ENCODE measurements around the gene ASPG. TPM values are rescaled to one million over a fixed set of nuclear protein-coding genes. Genes with fewer than 3 reads are reported as not detected.

Gene ASPG
- polyA plus RNA-seq, 1 donor (not counting 4 experiments of a cell fraction or from before 2014, with no cell fraction given), result 0.10 TPM

DNA sequence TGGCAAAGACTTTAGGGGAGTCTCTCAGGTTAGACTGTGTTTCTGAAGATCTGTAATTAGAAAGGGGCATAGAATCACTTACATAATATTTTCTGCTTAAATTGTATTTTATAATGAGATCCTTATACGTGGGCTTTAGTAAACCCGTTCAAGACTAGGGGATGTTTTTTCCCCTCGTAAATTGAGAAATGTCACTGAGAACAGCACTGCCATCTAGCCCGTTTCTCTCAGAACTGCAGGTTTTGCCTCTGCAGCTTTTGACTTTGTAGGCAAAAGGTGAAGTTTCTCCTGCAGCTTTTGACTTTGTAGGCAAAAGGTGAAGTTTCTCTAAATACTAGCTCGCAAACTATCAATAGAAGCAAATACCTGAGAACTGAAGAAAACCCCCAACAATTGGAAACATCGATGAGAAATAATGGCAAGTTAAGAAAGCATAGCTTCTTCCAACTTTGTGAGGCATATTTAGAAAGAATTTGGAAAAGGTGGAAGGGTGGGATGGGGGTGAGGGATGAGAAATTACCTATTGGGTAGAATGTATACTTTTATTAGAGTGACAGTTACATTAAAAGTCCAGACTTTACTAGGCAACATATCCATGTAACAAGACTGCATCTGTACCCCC, 9.9 kb upstream of the ASPG start:
- Histone ChIP-seq H4K20me1 (ENCODE audit: control insufficient read depth, extremely low read depth, insufficient read depth, low read length) (no peaks in the 10 kb centered on the region), H3K4me1 (ENCODE audit: control insufficient read depth, extremely low read depth, insufficient read depth, low read length) (no peaks in the 10 kb centered on the region), H3K36me3 (ENCODE audit: control insufficient read depth in 2 of 2, extremely low read depth in 1 of 2, insufficient read depth in 2 of 2, low read length in 2 of 2) (no peaks in the 10 kb centered on the region), H2AFZ (ENCODE audit: control insufficient read depth, low read length) (no peak overlapping the region), H3K4me2 (ENCODE audit: control insufficient read depth, extremely low read depth, insufficient read depth, low read depth, low read length) (no peak overlapping the region), H3K9me3 (ENCODE audit: control insufficient read depth, low read depth, low read length) (no peaks in the 10 kb centered on the region), H3K9me1 (ENCODE audit: control insufficient read depth, extremely low read depth, insufficient read depth, low read length) (no peaks in the 10 kb centered on the region), H3K79me2 (ENCODE audit: control insufficient read depth, insufficient read depth, low read length) (no peaks in the 10 kb centered on the region), H3K27ac (ENCODE audit: control insufficient read depth, insufficient read depth, low read length) (no peak overlapping the region), H3K27me3 (ENCODE audit: control insufficient read depth, extremely low read depth, insufficient read depth, low read length) (peaks cover 3% of the 10 kb centered on the region), H3K9ac (ENCODE audit: control insufficient read depth, extremely low read depth, insufficient read depth, low read length) (no peak overlapping the region), H3K4me3 (ENCODE audit: control insufficient read depth in 2 of 3, extremely low read depth in 1 of 3, insufficient read depth in 2 of 3, low read depth in 1 of 3, low read length in 3 of 3) (no peak overlapping the region)
- TF ChIP-seq CTCF (optimal IDR thresholded peaks at IDR 0.05 in 1 of 3, IDR thresholded peaks at IDR 0.05 in 1 of 3, conservative IDR thresholded peaks at IDR 0.05 in 1 of 3; ENCODE audit: extremely low read depth in 1 of 3, insufficient read depth in 2 of 3, low read length in 3 of 3), result peak; percentile 30 to 42 (median 41)
- no peak for TF ChIP-seq EZH2 (IDR thresholded peaks at IDR 0.05; ENCODE audit: low read length)
- dilution Hi-C loops (cut with MboI; ENCODE audit: extremely low pct_ligation_motif_present, low sequenced_read_pairs), result no loop called here
- DNase-seq (ENCODE audit: low read depth, low spot score), result no peak
- peak; percentile 9 for FAIRE-seq

- H3K79me2 ChIP-seq (ENCODE audit: control insufficient read depth, insufficient read depth, low read length), result no peaks in the 10 kb centered on the region
- H3K9ac ChIP-seq (ENCODE audit: control insufficient read depth, extremely low read depth, insufficient read depth, low read length), result no peak overlapping the region
- H4K20me1 ChIP-seq (ENCODE audit: control insufficient read depth, extremely low read depth, insufficient read depth, low read length), result no peaks in the 10 kb centered on the region
- H3K4me1 ChIP-seq (ENCODE audit: control insufficient read depth, extremely low read depth, insufficient read depth, low read length), result no peaks in the 10 kb centered on the region
- dilution Hi-C loops (cut with MboI; ENCODE audit: extremely low pct_ligation_motif_present, low sequenced_read_pairs), result no loop called here
- DNase-seq (ENCODE audit: low read depth, low spot score) (no peak), FAIRE-seq (no peak)
- H2AFZ ChIP-seq (ENCODE audit: control insufficient read depth, low read length), result no peak overlapping the region
- H3K9me3 ChIP-seq (ENCODE audit: control insufficient read depth, low read depth, low read length), result no peaks in the 10 kb centered on the region
- TF ChIP-seq CTCF (optimal IDR thresholded peaks at IDR 0.05 in 1 of 3, IDR thresholded peaks at IDR 0.05 in 1 of 3, conservative IDR thresholded peaks at IDR 0.05 in 1 of 3; ENCODE audit: extremely low read depth in 1 of 3, insufficient read depth in 2 of 3, low read length in 3 of 3) (no peak), EZH2 (IDR thresholded peaks at IDR 0.05; ENCODE audit: low read length) (no peak)
- H3K27ac ChIP-seq (ENCODE audit: control insufficient read depth, insufficient read depth, low read length), result no peak overlapping the region
- H3K36me3 ChIP-seq (ENCODE audit: control insufficient read depth in 2 of 2, extremely low read depth in 1 of 2, insufficient read depth in 2 of 2, low read length in 2 of 2), result no peaks in the 10 kb centered on the region
- no peak overlapping the region for H3K4me2 ChIP-seq (ENCODE audit: control insufficient read depth, extremely low read depth, insufficient read depth, low read depth, low read length)
- H3K27me3 ChIP-seq (ENCODE audit: control insufficient read depth, extremely low read depth, insufficient read depth, low read length), result peaks cover 7% of the 10 kb centered on the region
- no peaks in the 10 kb centered on the region for H3K9me1 ChIP-seq (ENCODE audit: control insufficient read depth, extremely low read depth, insufficient read depth, low read length)
- H3K4me3 ChIP-seq (ENCODE audit: control insufficient read depth in 2 of 3, extremely low read depth in 1 of 3, insufficient read depth in 2 of 3, low read depth in 1 of 3, low read length in 3 of 3), result no peak overlapping the region
Measured at GRCh38 chr14:104076743-104077142, 8.8 kb upstream of the ASPG start.

Measured in keratinocyte (primary cell).